WTC11 (cell line): Measurements from ENCODE around the gene SIPA1L3. TPM values are rescaled to one million over a fixed set of nuclear protein-coding genes. Genes with fewer than 3 reads are reported as not detected.

Source experiments
- ATAC-seq: fragments of 200-7000 bp; cut with Tn5 transposase; 2 replicates; pipeline ENCODE4 v1.10.0; 2021; ENCODE audit warnings: mild to moderate bottlenecking, moderate library complexity
- CTCF ChIA-PET: fragments of 300-600 bp; sonication (Branson Sonifier 250); formaldehyde crosslinking; loops from one replicate; lab custom pipeline; 2021; ENCODE audit warnings: antibody characterized with exemption; lab: Charles Lee
- POLR2A ChIA-PET: fragments of 350-600 bp; sonication (Branson Sonifier 250); formaldehyde crosslinking; loops from one replicate; lab custom pipeline; 2021; ENCODE audit warnings: antibody characterized with exemption; lab: Charles Lee
- DNase-seq: peaks from one replicate; pipeline ENCODE4 v3.0.0; 2021; ENCODE audit warnings: low spot score
- H3K27ac Mint-ChIP-seq: 2 replicates; pipeline ENCODE4 v1.8.0; 2021; ENCODE audit warnings: mixed read lengths
- H3K27me3 Mint-ChIP-seq: 2 replicates; pipeline ENCODE4 v1.8.0; 2021; ENCODE audit warnings: low read depth, mild to moderate bottlenecking, moderate library complexity, mixed read lengths
- H3K36me3 Mint-ChIP-seq: 2 replicates; pipeline ENCODE4 v1.8.0; 2021; ENCODE audit warnings: mixed read lengths
- H3K4me1 Mint-ChIP-seq: 2 replicates; pipeline ENCODE4 v1.8.0; 2022; ENCODE audit warnings: mixed read lengths
- H3K4me3 Mint-ChIP-seq: 2 replicates; pipeline ENCODE4 v1.8.0; 2021; ENCODE audit warnings: mild to moderate bottlenecking, moderate library complexity, mixed read lengths
- H3K9me3 Mint-ChIP-seq: 2 replicates; pipeline ENCODE4 v1.8.0; 2021; ENCODE audit warnings: mixed read lengths
- GABPB1 ChIP-seq: sonication (generic); formaldehyde crosslinking; IDR thresholded peaks from 2 replicates; pipeline ENCODE4 v1.8.1; 2023; ENCODE audit warnings: mild to moderate bottlenecking, missing genetic modification reagents
- GRHL2 ChIP-seq: fragments of 250-450 bp; sonication (Bioruptor Pico); IDR thresholded peaks from 2 replicates; pipeline ENCODE4 v1.8.0; 2022; ENCODE audit warnings: mild to moderate bottlenecking, moderate library complexity; ENCODE audit not compliant: insufficient replicate concordance, severe bottlenecking
- NFYB ChIP-seq: sonication (generic); formaldehyde crosslinking; conservative IDR thresholded peaks from 2 replicates; pipeline ENCODE4 v1.8.0; 2022; ENCODE audit warnings: low read depth, missing genetic modification reagents
- NR3C1 ChIP-seq: sonication (generic); formaldehyde crosslinking; conservative IDR thresholded peaks from 2 replicates; pipeline ENCODE4 v1.8.1; 2023; ENCODE audit warnings: low read depth, mild to moderate bottlenecking, missing genetic modification reagents
- PRRX2 ChIP-seq: fragments of 250-450 bp; sonication (Bioruptor Pico); IDR thresholded peaks from 2 replicates; pipeline ENCODE4 v1.8.0; 2021; ENCODE audit warnings: mild to moderate bottlenecking
- RELA ChIP-seq: sonication (generic); formaldehyde crosslinking; IDR thresholded peaks from 2 replicates; pipeline ENCODE4 v1.8.1; 2022; ENCODE audit warnings: missing genetic modification reagents, mild to moderate bottlenecking, borderline replicate concordance
- SMAD3 ChIP-seq: sonication (generic); formaldehyde crosslinking; IDR thresholded peaks from 2 replicates; pipeline ENCODE4 v1.8.0; 2022; ENCODE audit warnings: missing genetic modification reagents, mild to moderate bottlenecking, borderline replicate concordance
- ZNF232 ChIP-seq: sonication (generic); formaldehyde crosslinking; IDR thresholded peaks from 2 replicates; pipeline ENCODE4 v1.8.0; 2022; ENCODE audit warnings: mild to moderate bottlenecking, missing genetic modification reagents
- ZNF263 ChIP-seq: sonication (generic); formaldehyde crosslinking; IDR thresholded peaks from 2 replicates; pipeline ENCODE4 v1.8.1; 2022; ENCODE audit warnings: low read depth, mild to moderate bottlenecking, moderate library complexity, missing genetic modification reagents
- total RNA-seq: library from RNA; stranded (reverse); gene quantifications from 3 replicates; pipeline ENCODE4 v1.2.3, GENCODE V29; 2021
- TF ChIP-seq, protein P1 (sequence below): fragments of 200-600 bp; IDR thresholded peaks from 2 replicates; pipeline ENCODE4 v1.8.0; 2022; ENCODE audit warnings: antibody characterized with exemption
- TF ChIP-seq, protein P2 (sequence below): sonication (generic); formaldehyde crosslinking; conservative IDR thresholded peaks from 2 replicates; pipeline ENCODE4 v1.8.1; 2023; ENCODE audit warnings: mild to moderate bottlenecking, low read depth, missing genetic modification reagents, moderate library complexity
- TF ChIP-seq, protein P3 (sequence below): fragments of 250-450 bp; sonication (Bioruptor Pico); IDR thresholded peaks from 2 replicates; pipeline ENCODE4 v1.9.0; 2021; ENCODE audit warnings: mild to moderate bottlenecking, borderline replicate concordance

The SIPA1L3 gene
- total RNA-seq, 1 experiment from 2014 or later: 41.5 TPM

DNA sequence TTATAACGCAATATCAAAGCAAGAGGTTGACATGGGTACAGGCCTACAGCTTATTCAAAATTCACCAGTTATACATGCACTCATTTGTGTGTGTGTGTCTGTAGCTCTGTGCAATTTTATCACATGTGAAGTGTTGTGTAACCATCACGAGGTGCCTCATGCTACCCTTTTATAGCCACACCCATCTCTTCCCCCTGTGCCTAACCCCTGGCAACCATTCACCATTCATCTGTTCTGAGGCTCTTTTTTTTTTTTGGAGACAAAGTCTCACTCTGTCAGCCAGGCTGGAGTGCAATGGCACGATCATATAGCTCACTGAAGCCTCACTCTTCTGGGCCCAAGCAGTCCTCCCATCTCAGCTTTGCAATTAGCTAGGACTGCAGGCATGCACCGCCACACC lies 238.6 kb downstream of the SIPA1L3 start (continued):
- no peak for TF ChIP-seq ZNF232 (CRISPR knock-in tag)

DNA sequence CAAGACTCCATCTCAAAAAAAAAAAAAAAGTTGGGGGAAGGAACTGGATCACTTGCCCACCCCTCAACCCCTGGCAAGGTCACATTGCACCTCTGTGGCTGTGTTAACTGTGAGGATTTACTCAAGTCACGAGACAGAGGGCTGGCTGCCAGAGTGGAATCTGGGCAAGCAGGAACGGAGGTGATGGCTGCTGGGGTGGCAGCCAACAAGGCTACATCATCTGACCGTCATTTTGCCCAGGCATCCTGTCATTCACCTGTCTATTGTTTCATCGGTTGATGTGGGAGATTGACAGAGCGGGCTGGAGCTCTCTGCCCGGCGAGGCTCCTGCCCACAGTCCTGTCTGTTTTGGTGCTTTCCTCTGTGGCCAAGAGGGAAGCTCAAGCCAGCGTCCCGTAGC lies 241.3 kb downstream of the SIPA1L3 start:
- H3K9me3 Mint-ChIP-seq: no peaks in the 10 kb centered on the region
- H3K4me1 Mint-ChIP-seq: no peaks in the 10 kb centered on the region
- no peaks in the 10 kb centered on the region for H3K27me3 Mint-ChIP-seq
- H3K27ac Mint-ChIP-seq: no peak overlapping the region
- DNase-seq: no peak
- no peak for ATAC-seq
- H3K36me3 Mint-ChIP-seq: peaks cover 15% of the 10 kb centered on the region
- POLR2A ChIA-PET: no interaction called here
- H3K4me3 Mint-ChIP-seq: no peak overlapping the region
- no peak for TF ChIP-seq NR3C1 (CRISPR knock-in tag)
- TF ChIP-seq, protein P1, sequence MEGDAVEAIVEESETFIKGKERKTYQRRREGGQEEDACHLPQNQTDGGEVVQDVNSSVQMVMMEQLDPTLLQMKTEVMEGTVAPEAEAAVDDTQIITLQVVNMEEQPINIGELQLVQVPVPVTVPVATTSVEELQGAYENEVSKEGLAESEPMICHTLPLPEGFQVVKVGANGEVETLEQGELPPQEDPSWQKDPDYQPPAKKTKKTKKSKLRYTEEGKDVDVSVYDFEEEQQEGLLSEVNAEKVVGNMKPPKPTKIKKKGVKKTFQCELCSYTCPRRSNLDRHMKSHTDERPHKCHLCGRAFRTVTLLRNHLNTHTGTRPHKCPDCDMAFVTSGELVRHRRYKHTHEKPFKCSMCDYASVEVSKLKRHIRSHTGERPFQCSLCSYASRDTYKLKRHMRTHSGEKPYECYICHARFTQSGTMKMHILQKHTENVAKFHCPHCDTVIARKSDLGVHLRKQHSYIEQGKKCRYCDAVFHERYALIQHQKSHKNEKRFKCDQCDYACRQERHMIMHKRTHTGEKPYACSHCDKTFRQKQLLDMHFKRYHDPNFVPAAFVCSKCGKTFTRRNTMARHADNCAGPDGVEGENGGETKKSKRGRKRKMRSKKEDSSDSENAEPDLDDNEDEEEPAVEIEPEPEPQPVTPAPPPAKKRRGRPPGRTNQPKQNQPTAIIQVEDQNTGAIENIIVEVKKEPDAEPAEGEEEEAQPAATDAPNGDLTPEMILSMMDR: no peak
- no peak for TF ChIP-seq PRRX2 (CRISPR knock-in tag)
- TF ChIP-seq, protein P2, sequence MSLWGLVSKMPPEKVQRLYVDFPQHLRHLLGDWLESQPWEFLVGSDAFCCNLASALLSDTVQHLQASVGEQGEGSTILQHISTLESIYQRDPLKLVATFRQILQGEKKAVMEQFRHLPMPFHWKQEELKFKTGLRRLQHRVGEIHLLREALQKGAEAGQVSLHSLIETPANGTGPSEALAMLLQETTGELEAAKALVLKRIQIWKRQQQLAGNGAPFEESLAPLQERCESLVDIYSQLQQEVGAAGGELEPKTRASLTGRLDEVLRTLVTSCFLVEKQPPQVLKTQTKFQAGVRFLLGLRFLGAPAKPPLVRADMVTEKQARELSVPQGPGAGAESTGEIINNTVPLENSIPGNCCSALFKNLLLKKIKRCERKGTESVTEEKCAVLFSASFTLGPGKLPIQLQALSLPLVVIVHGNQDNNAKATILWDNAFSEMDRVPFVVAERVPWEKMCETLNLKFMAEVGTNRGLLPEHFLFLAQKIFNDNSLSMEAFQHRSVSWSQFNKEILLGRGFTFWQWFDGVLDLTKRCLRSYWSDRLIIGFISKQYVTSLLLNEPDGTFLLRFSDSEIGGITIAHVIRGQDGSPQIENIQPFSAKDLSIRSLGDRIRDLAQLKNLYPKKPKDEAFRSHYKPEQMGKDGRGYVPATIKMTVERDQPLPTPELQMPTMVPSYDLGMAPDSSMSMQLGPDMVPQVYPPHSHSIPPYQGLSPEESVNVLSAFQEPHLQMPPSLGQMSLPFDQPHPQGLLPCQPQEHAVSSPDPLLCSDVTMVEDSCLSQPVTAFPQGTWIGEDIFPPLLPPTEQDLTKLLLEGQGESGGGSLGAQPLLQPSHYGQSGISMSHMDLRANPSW (CRISPR knock-in tag): no peak
- TF ChIP-seq, protein P3, sequence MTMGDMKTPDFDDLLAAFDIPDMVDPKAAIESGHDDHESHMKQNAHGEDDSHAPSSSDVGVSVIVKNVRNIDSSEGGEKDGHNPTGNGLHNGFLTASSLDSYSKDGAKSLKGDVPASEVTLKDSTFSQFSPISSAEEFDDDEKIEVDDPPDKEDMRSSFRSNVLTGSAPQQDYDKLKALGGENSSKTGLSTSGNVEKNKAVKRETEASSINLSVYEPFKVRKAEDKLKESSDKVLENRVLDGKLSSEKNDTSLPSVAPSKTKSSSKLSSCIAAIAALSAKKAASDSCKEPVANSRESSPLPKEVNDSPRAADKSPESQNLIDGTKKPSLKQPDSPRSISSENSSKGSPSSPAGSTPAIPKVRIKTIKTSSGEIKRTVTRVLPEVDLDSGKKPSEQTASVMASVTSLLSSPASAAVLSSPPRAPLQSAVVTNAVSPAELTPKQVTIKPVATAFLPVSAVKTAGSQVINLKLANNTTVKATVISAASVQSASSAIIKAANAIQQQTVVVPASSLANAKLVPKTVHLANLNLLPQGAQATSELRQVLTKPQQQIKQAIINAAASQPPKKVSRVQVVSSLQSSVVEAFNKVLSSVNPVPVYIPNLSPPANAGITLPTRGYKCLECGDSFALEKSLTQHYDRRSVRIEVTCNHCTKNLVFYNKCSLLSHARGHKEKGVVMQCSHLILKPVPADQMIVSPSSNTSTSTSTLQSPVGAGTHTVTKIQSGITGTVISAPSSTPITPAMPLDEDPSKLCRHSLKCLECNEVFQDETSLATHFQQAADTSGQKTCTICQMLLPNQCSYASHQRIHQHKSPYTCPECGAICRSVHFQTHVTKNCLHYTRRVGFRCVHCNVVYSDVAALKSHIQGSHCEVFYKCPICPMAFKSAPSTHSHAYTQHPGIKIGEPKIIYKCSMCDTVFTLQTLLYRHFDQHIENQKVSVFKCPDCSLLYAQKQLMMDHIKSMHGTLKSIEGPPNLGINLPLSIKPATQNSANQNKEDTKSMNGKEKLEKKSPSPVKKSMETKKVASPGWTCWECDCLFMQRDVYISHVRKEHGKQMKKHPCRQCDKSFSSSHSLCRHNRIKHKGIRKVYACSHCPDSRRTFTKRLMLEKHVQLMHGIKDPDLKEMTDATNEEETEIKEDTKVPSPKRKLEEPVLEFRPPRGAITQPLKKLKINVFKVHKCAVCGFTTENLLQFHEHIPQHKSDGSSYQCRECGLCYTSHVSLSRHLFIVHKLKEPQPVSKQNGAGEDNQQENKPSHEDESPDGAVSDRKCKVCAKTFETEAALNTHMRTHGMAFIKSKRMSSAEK (CRISPR knock-in tag): no peak
- no peak for TF ChIP-seq GRHL2 (CRISPR knock-in tag)
- CTCF ChIA-PET: interaction anchor here (0.8 kb wide), 1 partner anchor 44 kb away, joined by 3 read pairs; no protein-coding TSS in a partner anchor

DNA sequence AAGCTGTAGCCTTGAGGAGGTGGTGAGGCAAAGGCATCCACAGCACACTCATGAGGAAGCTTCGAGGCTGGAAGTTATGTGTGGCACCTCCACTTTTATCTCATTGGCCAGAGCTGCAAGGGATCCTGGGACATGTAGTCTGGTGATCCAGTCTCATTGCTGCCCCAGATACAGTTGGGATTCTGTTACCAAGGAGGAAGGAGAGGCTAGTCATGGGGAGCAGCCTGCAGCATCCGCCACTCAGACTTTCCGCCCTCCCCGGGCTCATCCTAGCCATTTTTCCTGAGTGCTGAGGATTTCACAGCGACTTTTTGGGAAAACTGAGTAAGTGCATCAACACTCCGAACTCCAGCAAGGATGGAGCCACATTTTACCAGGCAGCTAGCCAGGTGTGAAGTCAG lies 242.7 kb downstream of the SIPA1L3 start:
- Mint-ChIP-seq H3K27me3 (no peaks in the 10 kb centered on the region; the same call in 1 of the 2 replicates), H3K4me1 (no peaks in the 10 kb centered on the region), H3K27ac (no peak overlapping the region; the same call in 1 of the 2 replicates), H3K9me3 (no peaks in the 10 kb centered on the region), H3K36me3 (peaks cover 9% of the 10 kb centered on the region), H3K4me3 (no peak overlapping the region)
- ChIA-PET CTCF (interaction anchor here (0.6 to 0.8 kb wide), 2 partner anchors 15 to 87 kb away, joined by 4 to 5 read pairs; no protein-coding TSS in a partner anchor), POLR2A (no interaction called here)
- no peak for TF ChIP-seq RELA
- peak; percentile 82 for TF ChIP-seq NFYB (CRISPR knock-in tag)
- no peak for DNase-seq
- ATAC-seq: peak; percentile 75

DNA sequence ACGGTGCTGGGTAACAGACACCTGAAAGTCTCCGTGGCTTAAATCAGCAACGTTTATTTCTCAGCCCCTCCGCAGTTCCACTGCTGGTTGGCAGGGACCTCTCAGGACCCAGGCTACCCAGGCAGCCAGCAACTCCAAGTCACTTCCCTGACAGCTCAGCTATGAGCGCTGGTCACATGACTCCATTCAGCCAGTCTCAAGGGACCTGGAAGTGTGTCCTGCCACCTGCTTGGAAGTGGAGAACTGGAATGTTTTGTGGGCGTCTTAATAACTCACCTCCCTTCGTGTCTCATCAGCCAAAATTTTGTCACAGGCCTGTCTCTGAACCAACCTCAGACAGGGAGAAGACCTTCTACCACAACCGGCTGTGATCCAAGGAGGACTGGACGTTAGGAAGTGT lies 244.2 kb downstream of the SIPA1L3 start:
- Mint-ChIP-seq H3K4me3 (no peak overlapping the region), H3K27ac (no peak overlapping the region), H3K9me3 (no peaks in the 10 kb centered on the region), H3K27me3 (no peaks in the 10 kb centered on the region; the same call in 1 of the 2 replicates), H3K36me3 (peaks cover 7% of the 10 kb centered on the region; the same call in 1 of the 2 replicates), H3K4me1 (peaks cover 2% of the 10 kb centered on the region; the same call in 1 of the 2 replicates)
- CTCF ChIA-PET: interaction anchor here (0.7 to 1.2 kb wide), 4 partner anchors 10 to 55 kb away, joined by 3 to 4 read pairs (median 3); no protein-coding TSS in a partner anchor
- POLR2A ChIA-PET: interaction anchor here (0.6 kb wide), 1 partner anchor 9 kb away, joined by 7 read pairs; no protein-coding TSS in a partner anchor
- TF ChIP-seq SMAD3 (CRISPR knock-in tag) (no peak), GABPB1 (CRISPR knock-in tag) (no peak), ZNF263 (no peak)
- DNase-seq (no peak), ATAC-seq (no peak)
